Prostate gland (tissue), 2 donors: ENCODE data around the gene DES. TPM values are rescaled to one million over a fixed set of nuclear protein-coding genes. Genes with fewer than 3 reads are reported as not detected.
A peak's percentile ranks its signal among the peaks of the same experiment; 100 is the strongest.

Experiments
- DNase-seq: peaks from one replicate; pipeline ENCODE4 v3.0.0-alpha.2; 2019; ENCODE audit warnings: low spot score
- H3K27ac ChIP-seq, 2 donors: fragments of 200-600 bp; sonication (generic); 2 replicates each; pipeline ENCODE4 v1.5.1; 2017 to 2019
- H3K27me3 ChIP-seq: fragments of 200-600 bp; sonication (generic); replicated peaks from 2 replicates; pipeline ENCODE4 v1.5.1; 2019; ENCODE audit not compliant: insufficient read depth
- H3K36me3 ChIP-seq, 2 donors: fragments of 200-600 bp; sonication (generic); 1 replicate in 1 of 2; 2 replicates in 1 of 2; pipeline versions ENCODE4 v1.5.1 to v1.8.1; 2017 to 2019
- H3K4me1 ChIP-seq: fragments of 200-600 bp; sonication (generic); replicated peaks from 2 replicates; pipeline ENCODE4 v1.5.1; 2019
- H3K4me3 ChIP-seq, 2 donors: fragments of 200-600 bp; sonication (generic); 2 replicates each; pipeline ENCODE4 v1.5.1; 2017 to 2019
- H3K9me3 ChIP-seq: fragments of 200-600 bp; sonication (generic); 2 replicates; pipeline ENCODE4 v1.5.1; 2017
- CTCF ChIP-seq, 4 experiments: fragments of 200-600 bp in 2 of 4; fragments of 450-650 bp in 2 of 4; sonication (generic) in 2 of 4; IDR thresholded peaks; 1 replicate in 3 of 4; 2 replicates in 1 of 4; pipeline ENCODE4 v1.5.1; 2016 to 2019; ENCODE audit warnings: antibody characterized with exemption in 4 of 4, mild to moderate bottlenecking in 2 of 4, moderate library complexity in 2 of 4
- POLR2A ChIP-seq: fragments of 450-650 bp; IDR thresholded peaks from one replicate; pipeline ENCODE4 v1.6.1; 2016; ENCODE audit warnings: antibody characterized with exemption, mild to moderate bottlenecking
- POLR2AphosphoS5 ChIP-seq: sonication (generic); formaldehyde crosslinking; IDR thresholded peaks from one replicate; pipeline ENCODE4 v1.6.1; 2017; ENCODE audit warnings: antibody characterized with exemption
- WGBS: methylation state at CpG from one replicate; pipeline ENCODE4 v1.1.5; 2018; 5-methylcytosine and 5-hydroxymethylcytosine counted together
- intact Hi-C: fragments of 100-400 bp; cut with DNase I; formaldehyde crosslinking; loops from one replicate; pipeline ENCODE4 v1.14.2; 2022
- total RNA-seq, 2 donors: library from RNA; depleted of rRNA; stranded (reverse); fragments of >200 nt; gene quantifications; one replicate each; pipeline ENCODE4 v1.1.0, GENCODE V29; 2016

Gene DES
- total RNA-seq, 2 donors from 2014 or later: 1,584 to 1,742 TPM

- Histone ChIP-seq H3K4me1 (no peaks in the 10 kb centered on the region), H3K9me3 (no peaks in the 10 kb centered on the region), H3K4me3 (no peak overlapping the region), H3K27ac (peak overlapping the region; percentile 66 to 77), H3K27me3 (no peaks in the 10 kb centered on the region), H3K36me3 (no peaks in the 10 kb centered on the region)
- intact Hi-C loops: no loop called here
- no peak for DNase-seq
- WGBS: 77% methylated on average over 12 of the region's 12 CpGs
- no peak for TF ChIP-seq POLR2A
- no peak for TF ChIP-seq POLR2AphosphoS5
- no peak for TF ChIP-seq CTCF (IDR thresholded peaks at IDR 0.05)
These were observed 25.0 kb downstream of the DES start for GRCh38 chr2:219443016-219443696.

- H3K36me3 ChIP-seq: no peaks in the 10 kb centered on the region
- DNase-seq: no peak
- intact Hi-C loops: no loop called here
- no peak overlapping the region for H3K4me3 ChIP-seq
- TF ChIP-seq POLR2A (no peak), POLR2AphosphoS5 (no peak), CTCF (IDR thresholded peaks at IDR 0.05) (no peak)
- H3K9me3 ChIP-seq: no peaks in the 10 kb centered on the region
- H3K4me1 ChIP-seq: no peaks in the 10 kb centered on the region
- peak overlapping the region; percentile 43 to 57 for H3K27ac ChIP-seq
- no peaks in the 10 kb centered on the region for H3K27me3 ChIP-seq
- WGBS: 74% methylated on average over 3 of the region's 3 CpGs
These were observed 25.5 kb downstream of the DES start for GRCh38 chr2:219443697-219444023.

- TF ChIP-seq POLR2A: no peak
- no peak for TF ChIP-seq POLR2AphosphoS5
- TF ChIP-seq CTCF (IDR thresholded peaks at IDR 0.05): no peak
- 74% methylated on average over 19 of the region's 23 CpGs for WGBS
- Histone ChIP-seq H3K9me3 (no peaks in the 10 kb centered on the region), H3K4me1 (no peaks in the 10 kb centered on the region), H3K36me3 (no peaks in the 10 kb centered on the region), H3K27me3 (no peaks in the 10 kb centered on the region), H3K4me3 (no peak overlapping the region), H3K27ac (peak overlapping the region; percentile 43 to 57)
- intact Hi-C loops: no loop called here
- DNase-seq: no peak
These were observed 26.5 kb downstream of the DES start for GRCh38 chr2:219444566-219445091.

- no peaks in the 10 kb centered on the region for H3K27me3 ChIP-seq
- WGBS: 57% methylated on average over 5 of the region's 5 CpGs
- TF ChIP-seq CTCF (IDR thresholded peaks at IDR 0.05) (no peak), POLR2AphosphoS5 (no peak), POLR2A (no peak)
- H3K4me3 ChIP-seq: no peak overlapping the region
- no peaks in the 10 kb centered on the region for H3K4me1 ChIP-seq
- no peak for DNase-seq
- intact Hi-C loops: no loop called here
- no peaks in the 10 kb centered on the region for H3K36me3 ChIP-seq
- no peaks in the 10 kb centered on the region for H3K9me3 ChIP-seq
- H3K27ac ChIP-seq: peak overlapping the region; percentile 43 to 57
These were observed 27.1 kb downstream of the DES start for GRCh38 chr2:219445220-219445640.

GRCh38 chr2:219446101-219446504, 27.9 kb downstream of the DES start:
- 36% methylated on average over 6 of the region's 6 CpGs for WGBS
- H3K36me3 ChIP-seq: no peaks in the 10 kb centered on the region
- no peak overlapping the region for H3K4me3 ChIP-seq

More at GRCh38 chr2:219446101-219446504, 27.9 kb downstream of the DES start:
- DNase-seq: no peak
- intact Hi-C loops: no loop called here
- no peak for TF ChIP-seq POLR2AphosphoS5
- no peak for TF ChIP-seq CTCF (IDR thresholded peaks at IDR 0.05)
- TF ChIP-seq POLR2A: no peak
- H3K9me3 ChIP-seq: no peaks in the 10 kb centered on the region
- H3K27me3 ChIP-seq: no peaks in the 10 kb centered on the region
- H3K27ac ChIP-seq: peak overlapping the region in 1 of 2 donors; percentile 57
- H3K4me1 ChIP-seq: no peaks in the 10 kb centered on the region
